HEK293 (cell line): ENCODE measurements around the gene DNAI1.

Experiments
- CTCF ChIA-PET: fragments of 350-600 bp; formaldehyde crosslinking; extraction: SDS; loops from one replicate; lab custom pipeline; 2021; ENCODE audit warnings: antibody characterized with exemption; lab: Yijun Ruan, JAX
- POLR2A ChIA-PET: fragments of 300-600 bp; formaldehyde crosslinking; extraction: SDS; loops from one replicate; lab custom pipeline; 2020; ENCODE audit warnings: antibody characterized with exemption, inconsistent platforms; lab: Yijun Ruan, JAX
- H3K27ac ChIP-seq: fragments of 200-500 bp; sonication (Bioruptor generic); 2 replicates; pipeline ENCODE4 v1.5.1; 2014; ENCODE audit warnings: low read depth, low read length, control low read depth, inconsistent platforms; ENCODE audit errors: extremely low read depth
- H3K36me3 ChIP-seq, 2 experiments: fragments of 200-500 bp in 1 of 2; sonication (Bioruptor generic) in 1 of 2; 1 replicate in 1 of 2; 2 replicates in 1 of 2; pipeline ENCODE4 v1.5.1; 2014 to 2017; ENCODE audit warnings: inconsistent platforms in 2 of 2, low read length in 2 of 2; ENCODE audit not compliant: control insufficient read depth in 2 of 2, insufficient read depth in 1 of 2
- H3K4me1 ChIP-seq: fragments of 200-500 bp; sonication (Bioruptor generic); 2 replicates; pipeline ENCODE4 v1.5.1; 2014; ENCODE audit warnings: mild to moderate bottlenecking, low read length, inconsistent platforms; ENCODE audit not compliant: control insufficient read depth, insufficient read depth
- H3K4me3 ChIP-seq: 2 replicates; pipeline ENCODE4 v1.5.1; 2011; ENCODE audit warnings: low read depth, mild to moderate bottlenecking, control low read depth, low read length, moderate library complexity
- H3K9me3 ChIP-seq: fragments of 200-500 bp; sonication (Bioruptor generic); 2 replicates; pipeline ENCODE4 v1.5.1; 2014; ENCODE audit warnings: low read depth, low read length, inconsistent platforms; ENCODE audit not compliant: control insufficient read depth, insufficient read depth
- CTCF ChIP-seq: fragments of 450-650 bp; formaldehyde crosslinking; IDR thresholded peaks from 2 replicates; pipeline ENCODE4 v1.5.1; 2016; ENCODE audit warnings: missing biosample characterization, missing genetic modification characterization
- GFI1B ChIP-seq: fragments of 450-650 bp; formaldehyde crosslinking; IDR thresholded peaks from 2 replicates; pipeline ENCODE4 v1.5.1; 2016; ENCODE audit warnings: missing biosample characterization, missing genetic modification characterization
- KLF1 ChIP-seq: fragments of 450-650 bp; formaldehyde crosslinking; IDR thresholded peaks from 2 replicates; pipeline ENCODE4 v1.5.1; 2016; ENCODE audit warnings: missing biosample characterization, missing genetic modification characterization
- KLF16 ChIP-seq: fragments of 450-650 bp; formaldehyde crosslinking; IDR thresholded peaks from 2 replicates; pipeline ENCODE4 v1.5.1; 2017; ENCODE audit warnings: missing biosample characterization, missing genetic modification characterization
- KLF8 ChIP-seq: fragments of 450-650 bp; formaldehyde crosslinking; IDR thresholded peaks from 2 replicates; pipeline ENCODE4 v1.5.1; 2016; ENCODE audit warnings: missing biosample characterization, missing genetic modification characterization
- SP2 ChIP-seq: fragments of 450-650 bp; formaldehyde crosslinking; IDR thresholded peaks from 2 replicates; pipeline ENCODE4 v1.5.1; 2016; ENCODE audit warnings: missing biosample characterization, missing genetic modification characterization
- TCF7L2 ChIP-seq: IDR thresholded peaks from 2 replicates; pipeline ENCODE4 v1.6.1; 2011; ENCODE audit warnings: low read depth, mild to moderate bottlenecking, inconsistent platforms, low read length, moderate library complexity, borderline replicate concordance
- YY2 ChIP-seq: fragments of 450-650 bp; formaldehyde crosslinking; IDR thresholded peaks from 2 replicates; pipeline ENCODE4 v1.5.1; 2016; ENCODE audit warnings: missing biosample characterization, missing genetic modification characterization
- ZBTB21 ChIP-seq: fragments of 450-650 bp; formaldehyde crosslinking; IDR thresholded peaks from 2 replicates; pipeline ENCODE4 v1.5.1; 2017; ENCODE audit warnings: missing biosample characterization, missing genetic modification characterization
- ZFP69B ChIP-seq: fragments of 450-650 bp; formaldehyde crosslinking; IDR thresholded peaks from 2 replicates; pipeline ENCODE4 v1.5.1; 2016; ENCODE audit warnings: missing biosample characterization, missing genetic modification characterization
- ZIC2 ChIP-seq: fragments of 450-650 bp; formaldehyde crosslinking; IDR thresholded peaks from 2 replicates; pipeline ENCODE4 v1.5.1; 2016; ENCODE audit warnings: missing biosample characterization, missing genetic modification characterization
- ZNF112 ChIP-seq: fragments of 450-650 bp; formaldehyde crosslinking; IDR thresholded peaks from 2 replicates; pipeline ENCODE4 v1.5.0; 2017; ENCODE audit warnings: missing biosample characterization, missing genetic modification characterization
- ZNF121 ChIP-seq: fragments of 450-650 bp; formaldehyde crosslinking; IDR thresholded peaks from 2 replicates; pipeline ENCODE4 v1.5.1; 2016; ENCODE audit warnings: missing biosample characterization, missing genetic modification characterization
- ZNF146 ChIP-seq: fragments of 450-650 bp; formaldehyde crosslinking; IDR thresholded peaks from 2 replicates; pipeline ENCODE4 v1.5.1; 2016; ENCODE audit warnings: missing biosample characterization, missing genetic modification characterization
- ZNF16 ChIP-seq: fragments of 450-650 bp; formaldehyde crosslinking; IDR thresholded peaks from 2 replicates; pipeline ENCODE4 v1.5.1; 2016; ENCODE audit warnings: low read depth, missing biosample characterization, missing genetic modification characterization
- ZNF184 ChIP-seq: fragments of 450-650 bp; IDR thresholded peaks from 2 replicates; pipeline ENCODE4 v1.5.1; 2018; ENCODE audit warnings: missing biosample characterization, mild to moderate bottlenecking, missing genetic modification characterization
- ZNF274 ChIP-seq, 2 experiments: fragments of 200-500 bp in 1 of 2; fragments of 450-650 bp in 1 of 2; sonication (Bioruptor generic) in 1 of 2; formaldehyde crosslinking in 1 of 2; IDR thresholded peaks; 2 replicates each; pipeline versions ENCODE4 v1.5.1 to v1.6.1; 2014 to 2016; ENCODE audit warnings: borderline replicate concordance in 1 of 2, inconsistent platforms in 1 of 2, low read length in 1 of 2, missing biosample characterization in 1 of 2, missing genetic modification characterization in 1 of 2
- ZNF302 ChIP-seq: fragments of 450-650 bp; formaldehyde crosslinking; IDR thresholded peaks from 2 replicates; pipeline ENCODE4 v1.5.1; 2016; ENCODE audit warnings: missing biosample characterization, missing genetic modification characterization, low read depth
- ZNF311 ChIP-seq: fragments of 450-650 bp; formaldehyde crosslinking; IDR thresholded peaks from 2 replicates; pipeline ENCODE4 v1.5.1; 2017; ENCODE audit warnings: missing biosample characterization, missing genetic modification characterization, borderline replicate concordance
- ZNF394 ChIP-seq: fragments of 450-650 bp; formaldehyde crosslinking; IDR thresholded peaks from 2 replicates; pipeline ENCODE4 v1.5.1; 2016; ENCODE audit warnings: missing biosample characterization, missing genetic modification characterization, mild to moderate bottlenecking, moderate library complexity, borderline replicate concordance
- ZNF560 ChIP-seq: fragments of 450-650 bp; formaldehyde crosslinking; IDR thresholded peaks from 2 replicates; pipeline ENCODE4 v1.5.1; 2017; ENCODE audit warnings: missing biosample characterization, missing genetic modification characterization, borderline replicate concordance
- ZNF692 ChIP-seq: fragments of 450-650 bp; formaldehyde crosslinking; IDR thresholded peaks from 2 replicates; pipeline ENCODE4 v1.5.1; 2016; ENCODE audit warnings: missing biosample characterization, missing genetic modification characterization
- ZNF768 ChIP-seq: fragments of 450-650 bp; formaldehyde crosslinking; IDR thresholded peaks from 2 replicates; pipeline ENCODE4 v1.5.1; 2018; ENCODE audit warnings: missing biosample characterization, mild to moderate bottlenecking, missing genetic modification characterization

Gene DNAI1

GRCh38 chr9:34522971-34523797 is 64.6 kb downstream of the DNAI1 start, which contains the start of gene ENHO (continued):
- TF ChIP-seq ZNF184 (no peak), GFI1B (tag by site-specific recombination) (no peak), ZNF560 (tag by site-specific recombination) (no peak), KLF16 (tag by site-specific recombination) (no peak), ZNF121 (tag by site-specific recombination) (no peak), KLF8 (tag by site-specific recombination) (no peak), ZNF274 (IDR thresholded peaks at IDR 0.05; ENCODE audit: low read length) (no peak), ZNF274 (tag by site-specific recombination; IDR thresholded peaks at IDR 0.05; ENCODE audit: borderline replicate concordance) (no peak), CTCF (no peak), ZNF692 (tag by site-specific recombination) (peak; percentile 63), ZNF394 (peak; percentile 97), ZNF146 (tag by site-specific recombination) (no peak), ZNF112 (tag by site-specific recombination) (no peak), ZNF768 (no peak), SP2 (tag by site-specific recombination) (peak; percentile 90), ZNF16 (no peak), YY2 (tag by site-specific recombination) (no peak), ZNF302 (no peak), KLF1 (tag by site-specific recombination) (no peak), ZBTB21 (no peak), ZNF311 (tag by site-specific recombination) (no peak), ZFP69B (tag by site-specific recombination) (0 out of 2 replicates have a peak, but pooled peaks have one; percentile 13)

GRCh38 chr9:34524349-34524748 is 65.7 kb downstream of the DNAI1 start:
- Histone ChIP-seq H3K4me3 (no peak overlapping the region), H3K27ac (no peak overlapping the region), H3K36me3 (no peaks in the 10 kb centered on the region), H3K9me3 (no peaks in the 10 kb centered on the region), H3K4me1 (no peaks in the 10 kb centered on the region)
- POLR2A ChIA-PET = interaction anchor here (0.9 kb wide), 1 partner anchor 15 kb away, joined by 3 read pairs; no protein-coding TSS in a partner anchor
- peak; percentile 34; the same call in 1 of the 2 replicates for TF ChIP-seq TCF7L2
- peak; percentile 57 for TF ChIP-seq ZIC2 (tag by site-specific recombination)
- TF ChIP-seq KLF1 (tag by site-specific recombination) = no peak
- CTCF ChIA-PET = interaction anchor here (0.6 to 2.5 kb wide), 11 partner anchors 12 to 121 kb away, joined by 3 to 13 read pairs (median 4); no protein-coding TSS in a partner anchor
